GM21529 (cell line): ENCODE results near the gene FDX2.
"Not testable (repeated sequence)": the region's sequence is repeated elsewhere in the genome, so short reads cannot be mapped to it uniquely, and the experiment has no call there.

Experiments
- ATAC-seq: cut with Tn5 transposase; IDR thresholded peaks from one replicate; pipeline ENCODE4 v1.9.1; 2021; ENCODE audit not compliant: unreplicated experiment

Gene FDX2

DNA sequence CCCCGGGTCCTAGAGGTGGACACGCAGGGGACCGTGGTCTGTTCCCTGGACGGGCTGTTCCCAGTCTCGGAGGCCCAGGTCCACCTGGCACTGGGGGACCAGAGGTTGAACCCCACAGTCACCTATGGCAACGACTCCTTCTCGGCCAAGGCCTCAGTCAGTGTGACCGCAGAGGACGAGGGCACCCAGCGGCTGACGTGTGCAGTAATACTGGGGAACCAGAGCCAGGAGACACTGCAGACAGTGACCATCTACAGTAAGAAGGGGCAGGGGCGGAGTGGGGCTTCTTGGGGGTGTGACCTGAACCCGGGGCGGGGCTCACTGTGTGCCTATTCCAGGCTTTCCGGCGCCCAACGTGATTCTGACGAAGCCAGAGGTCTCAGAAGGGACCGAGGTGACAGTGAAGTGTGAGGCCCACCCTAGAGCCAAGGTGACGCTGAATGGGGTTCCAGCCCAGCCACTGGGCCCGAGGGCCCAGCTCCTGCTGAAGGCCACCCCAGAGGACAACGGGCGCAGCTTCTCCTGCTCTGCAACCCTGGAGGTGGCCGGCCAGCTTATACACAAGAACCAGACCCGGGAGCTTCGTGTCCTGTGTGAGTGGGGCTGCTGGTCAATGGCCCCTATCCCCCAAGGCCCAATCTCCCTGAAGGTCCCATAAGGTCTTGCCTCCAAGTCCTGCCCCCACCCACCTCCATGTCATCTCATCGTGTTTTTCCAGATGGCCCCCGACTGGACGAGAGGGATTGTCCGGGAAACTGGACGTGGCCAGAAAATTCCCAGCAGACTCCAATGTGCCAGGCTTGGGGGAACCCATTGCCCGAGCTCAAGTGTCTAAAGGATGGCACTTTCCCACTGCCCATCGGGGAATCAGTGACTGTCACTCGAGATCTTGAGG is 31.5 kb downstream of the FDX2 start:
- no peak for ATAC-seq

DNA sequence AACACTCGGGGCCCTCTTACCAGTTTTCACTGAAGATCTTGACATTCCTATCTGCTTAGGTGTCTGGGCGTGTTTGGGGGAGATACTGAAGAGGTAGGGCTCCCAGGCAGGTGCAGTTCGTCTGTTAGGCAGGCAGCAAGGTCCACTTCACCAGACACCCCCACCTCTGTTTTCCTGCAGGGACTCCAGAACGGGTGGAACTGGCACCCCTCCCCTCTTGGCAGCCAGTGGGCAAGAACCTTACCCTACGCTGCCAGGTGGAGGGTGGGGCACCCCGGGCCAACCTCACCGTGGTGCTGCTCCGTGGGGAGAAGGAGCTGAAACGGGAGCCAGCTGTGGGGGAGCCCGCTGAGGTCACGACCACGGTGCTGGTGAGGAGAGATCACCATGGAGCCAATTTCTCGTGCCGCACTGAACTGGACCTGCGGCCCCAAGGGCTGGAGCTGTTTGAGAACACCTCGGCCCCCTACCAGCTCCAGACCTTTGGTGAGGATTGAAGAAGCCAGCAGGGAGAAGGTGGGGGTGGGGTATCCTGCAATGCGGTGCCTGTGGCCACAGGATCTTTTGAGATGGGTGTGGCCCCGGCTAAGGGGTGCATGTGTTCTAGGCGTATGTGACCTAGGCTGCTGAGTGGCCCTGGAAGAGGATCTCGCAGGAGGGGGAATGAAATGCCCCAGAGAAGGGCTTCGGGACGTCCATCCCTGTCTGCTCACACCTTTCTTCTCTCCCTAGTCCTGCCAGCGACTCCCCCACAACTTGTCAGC is 32.3 kb downstream of the FDX2 start:
- ATAC-seq: no peak

DNA sequence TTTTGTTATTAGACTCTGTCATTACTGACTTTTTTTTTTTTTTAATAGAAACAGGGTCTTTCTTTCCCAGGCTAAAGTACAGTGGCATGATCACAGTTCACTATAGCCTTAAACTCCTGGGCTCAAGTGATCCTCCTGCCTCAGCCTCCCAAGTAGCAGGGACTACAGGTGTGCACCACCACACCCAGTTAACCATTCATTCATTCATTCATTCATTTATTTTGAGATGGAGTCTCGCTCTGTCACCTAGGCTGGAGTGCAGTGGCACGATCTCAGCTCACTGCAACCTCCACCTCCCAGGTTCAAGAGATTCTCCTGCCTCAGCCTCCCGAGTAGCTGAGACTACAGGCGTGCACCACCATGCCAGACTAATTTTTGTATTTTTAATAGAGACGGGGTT is 33.8 kb downstream of the FDX2 start:
- not testable (repeated sequence) for ATAC-seq

DNA sequence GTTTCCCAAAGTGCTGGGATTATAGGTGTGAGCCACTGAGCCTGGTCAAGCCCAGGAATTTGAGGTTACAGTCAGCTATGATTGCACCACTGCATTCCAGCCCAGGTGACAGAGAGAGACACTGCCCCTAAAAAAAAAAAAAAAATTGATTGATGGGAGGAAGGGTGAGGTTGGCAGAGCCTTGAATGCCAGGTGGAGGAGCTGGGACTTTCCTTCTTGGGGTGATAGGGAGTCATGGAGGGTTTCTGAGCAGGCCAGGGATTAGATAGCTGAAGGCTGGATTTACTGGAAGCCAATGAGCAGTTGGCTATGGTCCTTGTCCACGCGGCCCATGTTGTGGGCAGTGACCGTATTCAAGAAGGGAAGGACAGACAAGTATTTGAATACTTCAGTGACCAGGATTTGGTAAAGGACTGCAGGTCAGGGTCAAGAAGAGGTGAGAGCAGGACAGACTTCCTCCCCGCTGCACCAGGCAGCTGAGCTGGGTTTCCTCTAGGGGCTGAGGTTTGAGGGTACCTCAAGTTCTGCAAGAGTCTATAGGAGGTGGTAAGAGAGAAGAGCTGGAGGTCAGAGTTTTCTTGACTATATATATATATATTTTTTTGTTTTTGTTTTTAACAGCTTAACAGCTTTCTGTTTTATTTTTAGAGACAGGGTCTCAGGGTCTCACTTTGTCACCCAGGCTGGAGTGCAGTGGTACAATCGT is 35.9 kb downstream of the FDX2 start:
- no peak for ATAC-seq

DNA sequence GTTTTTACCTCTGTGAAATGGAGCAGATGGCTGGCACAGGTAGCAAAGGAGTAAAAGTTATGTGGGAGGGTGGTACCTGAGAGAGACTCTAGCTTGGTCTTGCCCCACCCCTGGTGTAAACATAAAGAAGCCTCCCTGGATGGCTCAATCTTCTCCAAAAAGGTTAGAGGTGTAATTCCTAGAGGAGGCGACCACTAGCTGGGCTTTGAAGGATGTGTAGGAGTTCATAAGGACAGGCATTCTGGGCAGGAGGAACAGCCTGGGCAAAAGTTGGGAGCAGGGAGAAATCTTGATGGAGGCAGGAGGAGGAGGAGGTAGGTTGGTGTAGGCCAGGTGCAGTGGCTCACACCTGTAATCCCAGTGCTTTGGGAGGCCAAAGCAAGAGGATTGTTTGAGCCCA is 36.9 kb downstream of the FDX2 start:
- ATAC-seq: no peak

DNA sequence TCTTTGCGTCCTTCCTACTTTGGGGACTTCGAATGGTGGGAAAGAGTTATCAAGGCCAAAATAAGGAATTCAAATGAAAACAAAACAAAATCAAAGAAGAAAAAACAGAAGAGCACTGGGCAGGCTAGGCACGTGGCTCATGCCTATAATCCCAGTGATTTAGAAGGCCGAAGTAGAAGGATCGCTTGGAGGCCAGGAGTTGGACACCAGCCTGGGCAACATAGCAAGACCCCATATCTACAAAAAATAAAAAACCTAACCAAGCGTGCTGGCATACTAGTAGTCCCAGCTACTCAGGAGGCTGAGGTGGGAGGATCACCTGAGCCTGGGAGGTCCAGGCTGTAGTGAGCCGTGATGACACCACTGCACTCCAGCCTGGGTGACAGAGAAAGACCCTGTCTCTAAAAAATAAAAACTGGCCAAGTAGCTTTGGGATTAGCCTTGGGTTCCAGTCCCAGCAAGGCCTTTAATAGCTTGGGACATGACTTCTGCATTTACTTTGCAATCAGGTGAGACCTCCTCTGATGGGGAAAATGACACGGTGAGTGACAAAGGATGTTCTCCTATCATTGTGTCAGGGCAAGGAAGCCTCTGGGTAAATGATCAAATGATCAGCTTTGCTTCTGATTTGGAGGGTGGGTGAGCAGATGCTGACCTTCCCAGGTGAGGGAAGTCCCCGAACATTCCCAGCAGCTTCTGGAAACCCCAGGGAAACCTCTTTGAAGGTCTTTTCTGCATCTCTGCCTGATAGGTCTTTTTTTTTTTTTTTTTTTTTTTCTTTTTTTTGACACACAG is 37.8 kb downstream of the FDX2 start:
- ATAC-seq: no peak

DNA sequence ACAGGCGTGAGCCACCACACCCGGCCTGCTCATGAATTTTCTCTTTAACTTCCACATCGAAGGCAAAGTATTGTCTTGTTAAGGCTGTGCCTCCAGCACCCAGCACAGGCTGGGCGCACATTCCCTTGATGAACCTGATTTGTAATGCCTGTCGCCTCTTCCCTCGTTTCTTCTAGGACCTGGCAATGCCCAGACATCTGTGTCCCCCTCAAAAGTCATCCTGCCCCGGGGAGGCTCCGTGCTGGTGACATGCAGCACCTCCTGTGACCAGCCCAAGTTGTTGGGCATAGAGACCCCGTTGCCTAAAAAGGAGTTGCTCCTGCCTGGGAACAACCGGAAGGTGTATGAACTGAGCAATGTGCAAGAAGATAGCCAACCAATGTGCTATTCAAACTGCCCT is 41.2 kb downstream of the FDX2 start:
- ATAC-seq: no peak

DNA sequence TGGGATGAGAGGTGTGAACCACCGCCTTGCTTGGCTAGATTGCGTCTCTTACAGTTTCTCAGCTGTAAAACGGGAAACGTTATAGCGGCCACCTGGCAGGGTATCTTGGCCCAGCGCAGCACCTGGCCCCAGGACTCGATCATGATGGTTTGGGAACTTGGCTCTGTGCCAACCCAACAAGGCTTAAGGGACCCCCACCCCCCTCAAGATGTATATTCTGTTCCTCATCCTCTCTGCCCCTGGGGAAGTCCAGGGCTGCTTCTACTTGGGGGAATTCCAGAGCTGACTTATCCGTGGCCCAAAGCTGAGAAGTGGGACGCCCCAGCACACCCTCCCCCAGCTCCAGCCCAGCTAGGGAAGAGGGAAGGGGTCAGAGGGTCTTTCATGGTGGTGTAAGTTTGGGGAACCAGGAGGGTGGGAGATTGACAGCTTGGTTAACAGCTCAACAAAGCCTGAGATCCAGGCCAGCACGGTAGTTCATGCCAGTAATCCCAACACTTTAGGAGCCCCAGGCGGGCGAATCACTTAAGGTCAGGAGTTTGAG is 44.2 kb downstream of the FDX2 start:
- peak; percentile 13 for ATAC-seq

DNA sequence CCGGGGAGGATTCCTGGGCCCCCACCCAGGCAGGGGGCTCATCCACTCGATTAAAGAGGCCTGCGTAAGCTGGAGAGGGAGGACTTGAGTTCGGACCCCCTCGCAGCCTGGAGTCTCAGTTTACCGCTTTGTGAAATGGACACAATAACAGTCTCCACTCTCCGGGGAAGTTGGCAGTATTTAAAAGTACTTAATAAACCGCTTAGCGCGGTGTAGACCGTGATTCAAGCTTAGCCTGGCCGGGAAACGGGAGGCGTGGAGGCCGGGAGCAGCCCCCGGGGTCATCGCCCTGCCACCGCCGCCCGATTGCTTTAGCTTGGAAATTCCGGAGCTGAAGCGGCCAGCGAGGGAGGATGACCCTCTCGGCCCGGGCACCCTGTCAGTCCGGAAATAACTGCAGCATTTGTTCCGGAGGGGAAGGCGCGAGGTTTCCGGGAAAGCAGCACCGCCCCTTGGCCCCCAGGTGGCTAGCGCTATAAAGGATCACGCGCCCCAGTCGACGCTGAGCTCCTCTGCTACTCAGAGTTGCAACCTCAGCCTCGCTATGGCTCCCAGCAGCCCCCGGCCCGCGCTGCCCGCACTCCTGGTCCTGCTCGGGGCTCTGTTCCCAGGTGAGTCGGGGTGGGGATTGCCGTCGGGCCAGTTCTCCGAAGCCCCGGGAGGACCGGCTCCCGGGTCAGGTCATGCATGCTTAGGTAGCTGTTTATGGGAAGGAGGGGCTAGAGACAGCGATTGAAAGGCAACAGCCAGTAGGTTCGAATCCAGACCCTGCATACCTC is 45.0 kb downstream of the FDX2 start, which contains the start of gene ICAM1:
TSS of gene ICAM1 (plus strand) at position 505 of the 779 bp plus-strand sequence. CDS start at position 545, 40 bp downstream.
- ATAC-seq: peak; percentile 49

DNA sequence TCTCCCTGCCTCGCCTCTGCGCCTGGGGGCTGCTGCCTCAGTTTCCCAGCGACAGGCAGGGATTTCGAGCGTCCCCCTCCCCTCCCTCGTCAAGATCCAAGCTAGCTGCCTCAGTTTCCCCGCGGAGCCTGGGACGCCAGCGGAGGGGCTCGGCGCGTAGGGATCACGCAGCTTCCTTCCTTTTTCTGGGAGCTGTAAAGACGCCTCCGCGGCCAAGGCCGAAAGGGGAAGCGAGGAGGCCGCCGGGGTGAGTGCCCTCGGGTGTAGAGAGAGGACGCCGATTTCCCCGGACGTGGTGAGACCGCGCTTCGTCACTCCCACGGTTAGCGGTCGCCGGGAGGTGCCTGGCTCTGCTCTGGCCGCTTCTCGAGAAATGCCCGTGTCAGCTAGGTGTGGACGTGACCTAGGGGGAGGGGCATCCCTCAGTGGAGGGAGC is 45.6 kb downstream of the FDX2 start:
- no peak for ATAC-seq

DNA sequence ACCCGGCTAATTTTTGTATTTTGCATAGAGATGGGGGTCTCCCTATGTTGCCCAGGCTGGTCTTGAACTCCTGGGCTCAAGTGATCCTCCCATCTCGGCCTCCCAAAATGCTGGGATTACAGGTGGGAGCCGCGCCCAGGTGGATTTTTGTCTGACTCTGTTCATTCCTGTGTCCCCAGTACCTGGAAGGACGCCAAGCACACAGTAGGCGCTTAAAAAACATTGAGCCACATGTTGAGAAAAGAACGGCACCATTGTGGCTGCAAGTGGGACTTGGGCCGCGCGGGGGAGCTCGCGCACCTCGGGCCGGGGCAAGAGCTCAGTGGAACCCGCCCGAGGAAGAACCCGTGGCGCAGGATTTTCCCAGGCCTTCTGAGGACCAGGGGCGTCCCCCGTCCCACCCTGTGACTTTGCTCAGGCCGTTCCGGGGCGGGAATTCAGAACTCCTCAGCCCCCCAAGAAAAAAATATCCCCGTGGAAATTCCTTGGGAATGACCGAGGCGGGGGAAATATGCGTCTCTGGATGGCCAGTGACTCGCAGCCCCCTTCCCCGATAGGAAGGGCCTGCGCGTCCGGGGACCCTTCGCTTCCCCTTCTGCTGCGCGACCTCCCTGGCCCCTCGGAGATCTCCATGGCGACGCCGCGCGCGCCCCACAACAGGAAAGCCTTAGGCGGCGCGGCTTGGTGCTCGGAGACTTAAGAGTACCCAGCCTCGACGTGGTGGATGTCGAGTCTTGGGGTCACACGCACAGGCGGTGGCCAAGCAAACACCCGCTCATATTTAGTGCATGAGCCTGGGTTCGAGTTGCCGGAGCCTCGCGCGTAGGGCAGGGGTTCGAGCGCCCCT is 46.3 kb downstream of the FDX2 start:
- ATAC-seq: no peak

DNA sequence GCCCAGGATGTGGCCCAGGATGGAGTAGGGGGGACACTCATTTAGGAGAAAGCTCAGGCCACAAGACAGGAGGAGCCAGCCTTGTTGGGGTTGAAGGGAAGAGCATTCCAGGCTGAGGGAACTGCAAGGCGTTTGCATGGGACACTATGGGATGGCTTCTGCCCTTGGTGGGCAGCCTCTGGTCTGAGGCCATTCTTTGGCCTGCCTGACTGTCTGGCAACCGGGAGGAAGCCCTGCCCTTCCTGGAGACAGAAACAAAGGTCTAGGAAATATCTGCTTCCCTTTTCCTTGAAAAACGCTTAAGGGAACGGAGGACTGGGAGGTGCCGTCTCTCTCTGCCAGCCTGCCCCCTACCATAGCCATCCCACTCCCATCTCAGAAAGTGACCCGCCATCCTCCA is 47.7 kb downstream of the FDX2 start:
- ATAC-seq: no peak

DNA sequence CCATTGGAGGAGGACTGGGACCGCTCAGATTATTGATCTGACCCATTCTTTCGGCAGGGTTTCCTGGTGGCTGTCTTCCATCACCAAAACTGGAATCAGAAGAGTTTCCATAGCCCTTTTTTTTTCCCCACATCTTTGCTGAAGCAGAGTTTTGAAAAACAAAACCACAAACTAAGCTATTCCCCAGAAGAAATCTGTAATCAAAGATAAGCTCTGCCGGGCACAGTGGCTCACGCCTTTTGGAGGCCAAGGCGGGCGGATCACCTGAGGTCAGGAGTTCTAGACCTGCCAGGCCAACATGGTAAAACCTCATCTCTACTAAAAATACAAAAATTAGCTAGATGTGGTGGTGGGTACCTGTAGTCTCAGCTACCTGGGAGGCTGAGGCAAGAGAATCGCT is 49.1 kb downstream of the FDX2 start:
- ATAC-seq: no peak

DNA sequence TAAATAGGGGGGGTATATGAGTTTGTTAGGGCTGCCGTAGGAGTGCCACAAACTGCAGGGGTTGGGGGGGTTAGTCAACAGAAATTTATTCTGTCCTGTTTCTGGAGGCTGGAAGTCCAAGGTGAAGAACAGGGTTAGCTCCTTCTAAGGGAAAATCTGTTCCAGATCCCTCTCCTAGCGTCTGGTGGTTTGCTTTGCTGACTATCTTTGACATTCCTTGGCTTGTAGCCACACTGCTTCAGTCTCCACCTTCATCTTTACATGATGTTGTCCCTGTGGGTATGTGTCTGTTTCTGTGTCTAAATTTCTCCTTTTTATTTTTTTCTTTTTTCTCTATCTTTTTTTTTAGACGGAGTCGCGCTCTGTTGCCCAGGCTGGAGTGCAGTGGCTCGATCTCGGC is 53.0 kb downstream of the FDX2 start:
- ATAC-seq: no peak

DNA sequence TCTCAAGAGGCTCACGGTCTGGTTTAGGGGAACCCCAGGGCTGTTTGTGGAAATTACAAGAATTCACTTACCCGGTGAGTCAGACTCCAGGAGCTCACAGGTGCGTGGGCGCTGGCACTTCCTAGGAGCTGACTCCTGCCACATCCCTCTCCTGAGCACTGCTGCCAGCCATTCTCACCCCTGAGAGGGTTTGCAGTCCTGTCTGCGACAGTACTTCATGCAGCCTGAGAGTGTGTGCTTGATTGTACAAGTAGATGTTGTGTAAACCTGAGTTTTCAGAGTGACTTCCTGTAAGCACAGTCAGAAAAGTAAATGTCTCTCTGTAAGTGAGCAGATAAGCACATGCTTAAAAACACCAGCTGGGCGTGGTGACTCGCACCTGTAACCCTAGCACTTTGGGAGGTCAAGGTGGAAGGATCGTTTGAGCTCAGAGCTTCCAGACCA is 55.7 kb downstream of the FDX2 start:
- no peak for ATAC-seq
